Measurements from ENCODE around the gene SNED1. TPM values are rescaled to one million over a fixed set of nuclear protein-coding genes. Genes with fewer than 3 reads are reported as not detected.
A peak's percentile ranks its signal among the peaks of the same experiment; 100 is the strongest.

Gene SNED1
- polyA plus RNA-seq, 3 donors = 0.02 to 3.4 (median 0.12) TPM

- Histone ChIP-seq H3K36me3 (replicated peaks in 1 of 2; ENCODE audit: control insufficient read depth in 1 of 2, insufficient read depth in 2 of 2, low read length in 2 of 2) (peaks cover 4 to 18% of the 10 kb centered on the region in 2 donors), H3K9me3 (replicated peaks in 1 of 2; ENCODE audit: control insufficient read depth in 1 of 2, insufficient read depth in 1 of 2, low read length in 2 of 2) (no peaks in the 10 kb centered on the region), H3K79me2 (ENCODE audit: insufficient read depth, low read length) (no peaks in the 10 kb centered on the region), H3K27me3 (ENCODE audit: control insufficient read depth in 2 of 2, insufficient read depth in 2 of 2, low read length in 2 of 2) (no peaks in the 10 kb centered on the region), H3K9ac (ENCODE audit: insufficient read depth, low read length, poor library complexity, severe bottlenecking) (no peak overlapping the region), H3K4me3 (replicated peaks in 1 of 3; ENCODE audit: low read depth in 2 of 3, low read length in 3 of 3) (no peak overlapping the region), H3K4me1 (ENCODE audit: control insufficient read depth in 1 of 2, insufficient read depth in 2 of 2, low read length in 2 of 2) (no peaks in the 10 kb centered on the region), H2AFZ (ENCODE audit: insufficient read depth, low read depth, low read length, poor library complexity, severe bottlenecking) (no peak overlapping the region), H3K27ac (ENCODE audit: low read depth in 1 of 2, low read length in 2 of 2) (no peak overlapping the region), H4K20me1 (ENCODE audit: insufficient read depth, low read length) (no peaks in the 10 kb centered on the region), H3K4me2 (replicated peaks; ENCODE audit: extremely low read depth, low read length, poor library complexity, severe bottlenecking) (no peak overlapping the region)
- WGBS (ENCODE audit: insufficient coverage) = 91% methylated on average over 23 of the region's 25 CpGs
- peaks cover 15 to 17% of the 10 kb centered on the region in 2 donors for H3K36me3 Mint-ChIP-seq
- peaks cover 0 to 7% (median 3%) of the 10 kb centered on the region in 3 donors for H3K27me3 Mint-ChIP-seq (ENCODE audit: low read depth in 3 of 3)
- DNase-seq = no peak
- intact Hi-C loops (cut with micrococcal nuclease) = no loop called here
- no peaks in the 10 kb centered on the region for H3K4me1 Mint-ChIP-seq
- peaks cover 0 to 2% (median 0%) of the 10 kb centered on the region in 7 donors for H3K9me3 Mint-ChIP-seq
- no peak for TF ChIP-seq CTCF (IDR thresholded peaks at IDR 0.05)
- H3K27ac Mint-ChIP-seq = no peak overlapping the region
- no peak overlapping the region for H3K4me3 Mint-ChIP-seq
Measured at GRCh38 chr2:241071677-241072111, 73.3 kb downstream of the SNED1 start.

GRCh38 chr2:241072151-241072550 lies 73.7 kb downstream of the SNED1 start:
- H3K27me3 ChIP-seq (ENCODE audit: control insufficient read depth in 2 of 2, insufficient read depth in 2 of 2, low read length in 2 of 2) = no peaks in the 10 kb centered on the region
- H4K20me1 ChIP-seq (ENCODE audit: insufficient read depth, low read length) = no peaks in the 10 kb centered on the region
- H3K4me3 ChIP-seq (replicated peaks in 1 of 3; ENCODE audit: low read depth in 2 of 3, low read length in 3 of 3) = no peak overlapping the region
- no peak overlapping the region for H3K9ac ChIP-seq (ENCODE audit: insufficient read depth, low read length, poor library complexity, severe bottlenecking)
- no peak overlapping the region for H2AFZ ChIP-seq (ENCODE audit: insufficient read depth, low read depth, low read length, poor library complexity, severe bottlenecking)
- intact Hi-C loops (cut with micrococcal nuclease) = no loop called here
- no peaks in the 10 kb centered on the region for H3K9me3 ChIP-seq (replicated peaks in 1 of 2; ENCODE audit: control insufficient read depth in 1 of 2, insufficient read depth in 1 of 2, low read length in 2 of 2)
- no peak overlapping the region for H3K27ac Mint-ChIP-seq
- H3K27me3 Mint-ChIP-seq (ENCODE audit: low read depth in 3 of 3) = peaks cover 0 to 7% (median 3%) of the 10 kb centered on the region in 3 donors
- no peaks in the 10 kb centered on the region for H3K79me2 ChIP-seq (ENCODE audit: insufficient read depth, low read length)
- H3K36me3 ChIP-seq (replicated peaks in 1 of 2; ENCODE audit: control insufficient read depth in 1 of 2, insufficient read depth in 2 of 2, low read length in 2 of 2) = peaks cover 4 to 18% of the 10 kb centered on the region in 2 donors
- H3K4me1 ChIP-seq (ENCODE audit: control insufficient read depth in 1 of 2, insufficient read depth in 2 of 2, low read length in 2 of 2) = no peaks in the 10 kb centered on the region
- H3K36me3 Mint-ChIP-seq = peaks cover 15 to 17% of the 10 kb centered on the region in 2 donors
- no peak for TF ChIP-seq CTCF (IDR thresholded peaks at IDR 0.05)
- peaks cover 0 to 2% (median 0%) of the 10 kb centered on the region in 7 donors for H3K9me3 Mint-ChIP-seq
- 98% methylated on average over 9 of the region's 9 CpGs for WGBS (ENCODE audit: insufficient coverage)
- no peak overlapping the region for H3K27ac ChIP-seq (ENCODE audit: low read depth in 1 of 2, low read length in 2 of 2)
- DNase-seq = peak in 1 of 3 donors; percentile 0
- no peak overlapping the region for H3K4me2 ChIP-seq (replicated peaks; ENCODE audit: extremely low read depth, low read length, poor library complexity, severe bottlenecking)
- H3K4me3 Mint-ChIP-seq = no peak overlapping the region
- H3K4me1 Mint-ChIP-seq = no peaks in the 10 kb centered on the region

Measured in CD14-positive monocyte (primary cell).